Stimulated activated naive CD4-positive, alpha-beta T cell (primary cell): Measurements from ENCODE around the gene EIF4A2.
"Not testable (repeated sequence)": the region's sequence is repeated elsewhere in the genome, so short reads cannot be mapped to it uniquely, and the experiment has no call there.

Experiments used
- DNase-seq, 6 experiments: peaks; one replicate each; lab custom pipeline; 2025; lab: John Stamatoyannopoulos, UW

Gene EIF4A2

GRCh38 chr3:186818956-186819355 lies 35.6 kb downstream of the EIF4A2 start:
- no peak for DNase-seq

DNA sequence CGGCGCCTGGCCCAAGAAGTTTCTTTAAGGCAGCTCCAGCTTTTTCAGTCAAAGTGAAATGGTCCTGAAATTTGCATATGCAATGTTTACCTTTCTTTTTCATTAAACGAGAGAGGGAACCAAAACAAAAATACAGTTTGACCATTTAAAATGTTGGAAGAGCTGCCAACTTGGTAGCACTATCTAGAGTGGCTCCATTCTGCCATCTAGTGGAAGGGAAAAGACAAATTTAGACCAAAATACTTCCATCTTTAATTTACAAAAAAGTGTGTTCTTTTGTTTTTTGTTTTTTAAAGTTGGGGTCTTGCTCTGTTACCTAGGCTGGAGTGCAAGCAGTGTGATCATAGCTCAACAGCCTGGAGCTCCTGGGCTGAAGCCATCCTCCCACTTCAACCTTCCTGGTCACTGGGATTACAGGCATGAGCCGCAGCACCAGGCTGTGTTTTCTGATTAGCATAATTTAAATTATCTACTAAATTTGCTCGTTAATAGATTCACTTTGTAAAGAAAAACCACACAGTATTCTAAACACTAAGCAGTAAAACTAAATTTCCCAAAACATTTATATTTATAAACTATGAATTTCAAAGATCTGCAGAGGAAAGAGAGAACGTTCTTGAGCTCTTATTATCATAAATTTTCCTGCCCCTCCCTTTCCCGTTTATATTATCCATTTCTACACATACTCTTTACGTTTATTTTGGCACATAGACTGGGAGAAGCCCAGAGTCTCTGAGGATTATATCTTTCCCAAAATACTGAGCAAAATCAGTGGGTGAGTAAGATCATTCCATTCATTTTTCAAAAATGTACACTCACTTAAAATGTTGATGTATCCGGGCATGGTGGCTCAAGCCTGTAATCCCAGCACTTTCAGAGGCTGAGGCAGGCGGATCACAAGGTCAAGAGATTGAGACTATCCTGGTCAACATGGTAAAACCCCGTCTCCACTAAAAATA lies 38.3 kb downstream of the EIF4A2 start:
- DNase-seq, result peak in 2 of 6 experiments; percentile 42 to 51

DNA sequence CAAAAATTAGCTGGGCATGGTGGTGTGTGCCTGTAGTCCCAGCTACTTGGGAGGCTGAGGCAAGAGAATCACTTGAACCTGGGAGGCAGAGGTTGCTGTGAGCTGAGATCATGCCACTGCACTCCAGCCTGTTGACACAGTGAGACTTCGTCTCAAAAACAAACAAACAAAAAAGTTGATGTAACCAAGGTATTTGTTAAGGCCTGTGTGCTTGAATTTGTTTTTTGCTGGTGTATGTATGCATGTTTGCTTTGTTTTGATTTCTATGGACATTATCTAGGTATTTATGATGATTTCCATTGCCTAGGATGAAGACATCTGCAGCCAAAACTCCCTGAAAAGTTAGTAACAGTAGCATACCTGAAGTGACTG lies 39.0 kb downstream of the EIF4A2 start:
- DNase-seq, result not testable (repeated sequence)

DNA sequence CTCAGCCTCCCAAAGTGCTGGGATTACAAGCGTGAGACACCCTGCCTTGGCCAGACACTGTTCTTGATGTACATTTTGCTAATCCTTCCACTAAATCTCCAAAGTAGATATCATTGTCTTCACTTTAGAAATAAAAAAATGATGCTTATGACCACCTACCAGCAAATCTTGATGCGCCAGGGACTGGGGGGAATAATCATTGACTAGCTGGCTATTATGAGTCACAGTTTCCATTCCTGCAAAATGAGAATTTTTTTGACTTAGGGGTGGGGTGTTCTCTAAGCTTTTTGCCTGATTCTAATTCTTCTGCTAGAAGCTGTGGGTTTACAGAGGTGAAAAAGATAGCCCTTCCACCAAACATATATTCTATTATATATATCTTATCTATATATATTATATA lies 40.0 kb downstream of the EIF4A2 start:
- DNase-seq, result no peak

GRCh38 chr3:186824430-186825139 lies 41.2 kb downstream of the EIF4A2 start:
- DNase-seq, result no peak

DNA sequence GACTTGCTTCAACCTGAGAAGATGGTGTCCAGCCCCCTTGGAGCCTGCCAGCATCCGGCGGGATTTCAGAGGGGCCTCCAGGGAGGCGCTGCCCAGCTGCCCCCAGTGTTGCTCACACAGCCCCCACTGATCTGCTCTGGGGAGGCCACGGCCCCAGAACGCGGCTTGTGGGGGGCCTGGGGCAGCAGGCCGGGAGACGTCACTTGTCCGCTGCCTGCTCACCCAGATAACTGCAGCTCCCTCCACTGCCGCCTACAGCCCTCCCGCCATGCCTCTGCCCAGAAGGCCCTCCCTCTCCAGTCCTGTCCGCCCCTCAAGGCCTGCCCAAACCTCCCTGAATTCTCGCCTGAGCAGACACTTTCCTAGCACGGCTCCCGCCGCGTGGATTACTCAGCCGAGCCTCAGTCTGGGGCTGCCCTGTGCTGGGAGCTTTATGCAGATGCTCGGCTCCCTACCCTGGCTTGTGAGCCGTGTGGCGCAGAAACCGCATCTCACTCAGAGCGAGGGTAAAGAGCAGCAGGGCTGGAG lies 42.0 kb downstream of the EIF4A2 start:
- peak in 2 of 6 experiments; percentile 17 to 31 for DNase-seq

DNA sequence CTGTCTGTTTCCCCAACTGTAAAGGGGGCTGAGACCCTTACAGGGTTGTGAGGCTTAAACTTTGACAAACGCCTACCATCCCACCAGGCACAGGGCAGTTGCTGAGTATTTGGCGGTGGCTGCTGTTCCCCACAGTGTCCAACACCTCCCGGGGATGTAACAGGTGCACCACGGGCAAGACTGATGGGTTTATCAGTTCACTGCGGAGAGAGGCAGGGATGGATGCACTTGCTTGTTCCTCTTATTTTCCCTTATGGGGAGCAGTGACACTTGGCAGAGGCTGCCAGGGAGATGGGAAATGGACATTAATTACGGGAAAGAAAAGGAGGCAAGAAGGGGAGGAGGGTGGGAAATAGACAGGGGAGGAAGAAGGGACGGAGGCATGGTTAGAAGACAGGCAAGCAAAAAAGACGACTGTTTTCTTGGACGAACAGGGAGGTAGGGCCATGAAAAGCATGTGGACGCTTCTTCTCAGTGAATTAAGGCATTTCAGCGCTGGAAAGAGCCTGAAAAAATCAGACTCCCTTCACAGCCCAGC lies 42.6 kb downstream of the EIF4A2 start:
- peak in 1 of 6 experiments; percentile 31 for DNase-seq

- DNase-seq, result peak in 1 of 6 experiments; percentile 48
These were observed 43.1 kb downstream of the EIF4A2 start for GRCh38 chr3:186826410-186826975.

- peak; percentile 68 to 87 (median 82) for DNase-seq
These were observed 43.8 kb downstream of the EIF4A2 start for GRCh38 chr3:186826976-186827857.

GRCh38 chr3:186828340-186828739 lies 45.0 kb downstream of the EIF4A2 start:
- DNase-seq, result no peak

- DNase-seq, result no peak
These were observed 48.4 kb downstream of the EIF4A2 start for GRCh38 chr3:186831798-186832197.

DNA sequence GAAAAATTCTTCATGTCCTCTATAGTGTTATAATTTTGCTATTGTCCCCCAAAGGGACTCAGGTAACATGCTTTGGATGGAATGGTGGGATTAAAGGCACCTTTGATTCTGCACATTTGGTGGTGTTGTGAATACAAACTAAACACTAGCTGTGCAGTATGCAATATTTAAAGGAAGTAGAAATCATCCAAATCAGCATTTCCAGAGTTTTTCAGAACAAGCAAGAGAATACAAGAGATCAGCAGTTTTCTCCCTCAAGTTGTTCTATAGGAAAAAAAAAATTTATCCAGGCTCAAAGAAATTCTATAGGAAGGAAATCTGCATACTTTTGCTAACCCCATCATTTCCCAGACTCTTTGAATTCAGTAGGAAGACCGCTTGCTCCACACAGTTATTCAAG lies 48.9 kb downstream of the EIF4A2 start:
- DNase-seq, result no peak
